ENCODE measurements around the gene UROD. TPM values are rescaled to one million over a fixed set of nuclear protein-coding genes. Genes with fewer than 3 reads are reported as not detected.

The UROD gene
- total RNA-seq, 4 donors from 2014 or later = 42.6 to 68.8 (median 61.7) TPM

GRCh38 chr1:45013551-45014209 lies 1.6 kb downstream of the UROD start:
- in situ Hi-C loops (cut with MboI; ENCODE audit: low sequenced_read_pairs in 4 of 4) = loop anchor here in 3 of 4 donors (5.0 to 25.0 kb wide), 7 partner anchors 289 to 551 kb away; partner anchors contain the start of genes TESK2 (in 3 of the 3) and AKR1A1 (in 2 of the 3)
- H3K27ac ChIP-seq = peak overlapping the region in 1 of 4 donors; percentile 93
- no peak for ATAC-seq

DNA sequence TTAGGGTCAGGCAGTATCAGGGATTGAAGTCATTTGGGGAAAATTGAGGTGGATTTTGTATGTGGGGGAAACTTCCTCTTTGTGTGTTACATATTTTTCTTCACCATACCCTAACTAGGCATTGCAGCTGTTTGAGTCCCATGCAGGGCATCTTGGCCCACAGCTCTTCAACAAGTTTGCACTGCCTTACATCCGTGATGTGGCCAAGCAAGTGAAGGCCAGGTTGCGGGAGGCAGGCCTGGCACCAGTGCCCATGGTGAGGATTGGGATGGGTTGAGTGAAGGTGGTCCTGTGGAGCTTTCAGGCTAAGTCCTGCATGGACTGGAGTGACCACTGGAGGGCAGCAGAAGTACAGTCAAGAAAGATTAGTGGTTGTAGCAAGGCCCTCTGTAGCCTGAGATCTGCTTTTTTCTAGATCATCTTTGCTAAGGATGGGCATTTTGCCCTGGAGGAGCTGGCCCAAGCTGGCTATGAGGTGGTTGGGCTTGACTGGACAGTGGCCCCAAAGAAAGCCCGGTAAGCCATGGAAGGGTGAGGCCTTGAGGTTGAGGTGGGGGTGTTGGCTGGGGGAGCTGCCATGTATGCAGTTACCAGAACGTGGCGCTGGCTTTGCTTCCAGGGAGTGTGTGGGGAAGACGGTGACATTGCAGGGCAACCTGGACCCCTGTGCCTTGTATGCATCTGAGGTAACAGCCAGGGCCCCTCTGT lies 2.4 kb downstream of the UROD start:
- DNase-seq = peak; percentile 47 to 76
- no peak overlapping the region for H3K27ac ChIP-seq
- no peaks in the 10 kb centered on the region for H3K9me3 ChIP-seq
- no peak overlapping the region for H3K4me3 ChIP-seq
- H3K27me3 ChIP-seq = no peaks in the 10 kb centered on the region
- peaks cover 35 to 41% of the 10 kb centered on the region in 2 donors for H3K4me1 ChIP-seq
- TF ChIP-seq POLR2A (IDR thresholded peaks at IDR 0.05) = no peak
- TF ChIP-seq, protein P1, sequence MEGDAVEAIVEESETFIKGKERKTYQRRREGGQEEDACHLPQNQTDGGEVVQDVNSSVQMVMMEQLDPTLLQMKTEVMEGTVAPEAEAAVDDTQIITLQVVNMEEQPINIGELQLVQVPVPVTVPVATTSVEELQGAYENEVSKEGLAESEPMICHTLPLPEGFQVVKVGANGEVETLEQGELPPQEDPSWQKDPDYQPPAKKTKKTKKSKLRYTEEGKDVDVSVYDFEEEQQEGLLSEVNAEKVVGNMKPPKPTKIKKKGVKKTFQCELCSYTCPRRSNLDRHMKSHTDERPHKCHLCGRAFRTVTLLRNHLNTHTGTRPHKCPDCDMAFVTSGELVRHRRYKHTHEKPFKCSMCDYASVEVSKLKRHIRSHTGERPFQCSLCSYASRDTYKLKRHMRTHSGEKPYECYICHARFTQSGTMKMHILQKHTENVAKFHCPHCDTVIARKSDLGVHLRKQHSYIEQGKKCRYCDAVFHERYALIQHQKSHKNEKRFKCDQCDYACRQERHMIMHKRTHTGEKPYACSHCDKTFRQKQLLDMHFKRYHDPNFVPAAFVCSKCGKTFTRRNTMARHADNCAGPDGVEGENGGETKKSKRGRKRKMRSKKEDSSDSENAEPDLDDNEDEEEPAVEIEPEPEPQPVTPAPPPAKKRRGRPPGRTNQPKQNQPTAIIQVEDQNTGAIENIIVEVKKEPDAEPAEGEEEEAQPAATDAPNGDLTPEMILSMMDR (IDR thresholded peaks at IDR 0.05 in 4 of 5, conservative IDR thresholded peaks at IDR 0.05 in 1 of 5) = peak; percentile 68 to 92 (median 89)
- in situ Hi-C loops (cut with MboI; ENCODE audit: low sequenced_read_pairs in 4 of 4) = loop anchor here (5.0 to 25.0 kb wide), 8 partner anchors 283 to 550 kb away; partner anchors contain the start of genes TESK2 (in 4 of the 4) and AKR1A1 (in 2 of the 4)
- peaks cover 0 to 22% of the 10 kb centered on the region in 2 donors for H3K36me3 ChIP-seq
- intact Hi-C loops (cut with DNase I; ENCODE audit: low total_unique reads) = loop anchor here (1.0 to 10.0 kb wide), 5 partner anchors 180 to 558 kb away; partner anchors contain the start of genes BEST4 and ZSWIM5
- ATAC-seq = peak in 1 of 2 donors; percentile 28

More at GRCh38 chr1:45013551-45014209, 1.6 kb downstream of the UROD start:
- Histone ChIP-seq H3K4me3 (no peak overlapping the region), H3K27me3 (no peaks in the 10 kb centered on the region), H3K36me3 (peaks cover 0 to 30% of the 10 kb centered on the region in 2 donors), H3K9me3 (no peaks in the 10 kb centered on the region), H3K4me1 (peaks cover 39 to 44% of the 10 kb centered on the region in 2 donors)
- TF ChIP-seq, protein P1 (IDR thresholded peaks at IDR 0.05 in 4 of 5, conservative IDR thresholded peaks at IDR 0.05 in 1 of 5) = no peak
- no peak for TF ChIP-seq POLR2A (IDR thresholded peaks at IDR 0.05)
- no peak for DNase-seq
- intact Hi-C loops (cut with DNase I; ENCODE audit: low total_unique reads) = loop anchor here (1.0 to 10.0 kb wide), 6 partner anchors 179 to 559 kb away; partner anchors contain the start of genes BEST4 and ZSWIM5

- ATAC-seq = no peak
- Histone ChIP-seq H3K36me3 (peaks cover 0 to 19% of the 10 kb centered on the region in 2 donors), H3K4me1 (peaks cover 24 to 32% of the 10 kb centered on the region in 2 donors), H3K9me3 (no peaks in the 10 kb centered on the region), H3K27ac (no peak overlapping the region), H3K4me3 (no peak overlapping the region), H3K27me3 (no peaks in the 10 kb centered on the region)
- TF ChIP-seq, protein P1 (IDR thresholded peaks at IDR 0.05 in 4 of 5, conservative IDR thresholded peaks at IDR 0.05 in 1 of 5) = no peak
- TF ChIP-seq POLR2A (IDR thresholded peaks at IDR 0.05) = no peak
- in situ Hi-C loops (cut with MboI; ENCODE audit: low sequenced_read_pairs in 4 of 4) (loop anchor here (5.0 to 25.0 kb wide), 7 partner anchors 282 to 549 kb away; partner anchors contain the start of genes TESK2 (in 3 of the 4) and AKR1A1 (in 2 of the 4)), intact Hi-C loops (cut with DNase I; ENCODE audit: low total_unique reads) (loop anchor here (10.0 kb wide), 1 partner anchor 181 kb away; no protein-coding TSS in a partner anchor)
- DNase-seq = no peak
Observed at GRCh38 chr1:45015683-45016082, 3.6 kb downstream of the UROD start.

DNA sequence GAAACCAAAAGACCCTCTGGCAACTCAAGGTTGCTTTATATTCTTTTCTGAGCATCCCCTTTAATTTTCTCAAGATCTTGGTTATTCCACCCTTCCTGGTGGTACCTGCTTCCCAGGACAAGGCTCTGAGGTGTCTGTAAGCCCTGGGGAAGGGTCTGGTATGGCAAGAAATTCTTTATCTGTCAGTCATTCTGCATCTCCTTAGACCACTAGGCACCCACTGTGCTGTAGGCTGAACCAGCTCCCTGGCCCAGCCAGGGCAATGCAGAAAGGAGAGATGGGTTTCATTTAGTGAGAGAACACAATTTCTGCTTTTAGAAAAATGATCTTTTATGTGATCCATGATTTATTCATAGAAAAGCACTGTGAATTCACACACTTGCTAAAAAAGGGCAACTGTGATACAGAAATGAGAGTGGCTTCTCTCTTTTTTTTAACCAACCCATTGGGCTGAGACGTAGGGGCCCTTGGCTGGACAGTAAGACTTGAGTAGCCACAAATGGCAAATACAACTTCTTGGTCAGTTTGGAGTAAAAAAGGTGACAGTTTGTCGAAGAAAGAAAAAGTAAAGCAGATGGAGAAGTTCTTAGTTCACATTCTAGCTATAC lies 4.1 kb downstream of the UROD start:
- peaks cover 24 to 32% of the 10 kb centered on the region in 2 donors for H3K4me1 ChIP-seq
- H3K27ac ChIP-seq = no peak overlapping the region
- intact Hi-C loops (cut with DNase I; ENCODE audit: low total_unique reads) = loop anchor here (10.0 kb wide), 1 partner anchor 181 kb away; no protein-coding TSS in a partner anchor
- no peak for DNase-seq
- no peaks in the 10 kb centered on the region for H3K27me3 ChIP-seq
- H3K9me3 ChIP-seq = no peaks in the 10 kb centered on the region
- in situ Hi-C loops (cut with MboI; ENCODE audit: low sequenced_read_pairs in 4 of 4) = loop anchor here (5.0 to 25.0 kb wide), 7 partner anchors 281 to 549 kb away; partner anchors contain the start of genes TESK2 (in 3 of the 4) and AKR1A1 (in 2 of the 4)
- no peak overlapping the region for H3K4me3 ChIP-seq
- H3K36me3 ChIP-seq = peaks cover 0 to 19% of the 10 kb centered on the region in 2 donors
- ATAC-seq = no peak
- no peak for TF ChIP-seq POLR2A (IDR thresholded peaks at IDR 0.05)
- TF ChIP-seq, protein P1 (IDR thresholded peaks at IDR 0.05 in 4 of 5, conservative IDR thresholded peaks at IDR 0.05 in 1 of 5) = no peak
